Effector memory CD8-positive, alpha-beta T cell (primary cell): ENCODE measurements around the gene TEX47.

ENCODE experiments used
- ATAC-seq: fragments of 150-1000 bp; cut with Tn5 transposase; replicated peaks from 2 replicates; pipeline ENCODE4 v1.10.0; 2021; ENCODE audit warnings: mild to moderate bottlenecking, moderate library complexity
- DNase-seq, 3 experiments: peaks; one replicate each; pipeline ENCODE4 v3.0.0; 2021
- H3K27ac Mint-ChIP-seq, 2 donors: one replicate each; pipeline ENCODE4 v1.8.0; 2022; ENCODE audit warnings: mild to moderate bottlenecking in 2 of 2, mixed read lengths in 2 of 2, moderate library complexity in 2 of 2
- H3K27me3 Mint-ChIP-seq, 2 donors: one replicate each; pipeline ENCODE4 v1.8.0; 2022; ENCODE audit warnings: mixed read lengths in 2 of 2
- H3K36me3 Mint-ChIP-seq: one replicate; pipeline ENCODE4 v1.8.0; 2022; ENCODE audit warnings: mild to moderate bottlenecking, moderate library complexity, mixed read lengths; ENCODE audit not compliant: insufficient read depth
- H3K4me1 Mint-ChIP-seq, 2 donors: one replicate each; pipeline ENCODE4 v1.8.0; 2022; ENCODE audit warnings: low read depth in 2 of 2, mixed read lengths in 2 of 2
- H3K4me3 Mint-ChIP-seq, 2 donors: one replicate each; pipeline ENCODE4 v1.8.0; 2022; ENCODE audit warnings: mild to moderate bottlenecking in 2 of 2, mixed read lengths in 2 of 2, moderate library complexity in 2 of 2
- H3K9me3 Mint-ChIP-seq, 2 donors: one replicate each; pipeline ENCODE4 v1.8.0; 2022; ENCODE audit warnings: mixed read lengths in 2 of 2
- total RNA-seq, 9 experiments: gene quantifications; one replicate each; lab custom pipeline; 2026; lab: John Stamatoyannopoulos, UW

TEX47 gene
- total RNA-seq: 0 to 0.03 (median 0) reads per million in 9 experiments

DNA sequence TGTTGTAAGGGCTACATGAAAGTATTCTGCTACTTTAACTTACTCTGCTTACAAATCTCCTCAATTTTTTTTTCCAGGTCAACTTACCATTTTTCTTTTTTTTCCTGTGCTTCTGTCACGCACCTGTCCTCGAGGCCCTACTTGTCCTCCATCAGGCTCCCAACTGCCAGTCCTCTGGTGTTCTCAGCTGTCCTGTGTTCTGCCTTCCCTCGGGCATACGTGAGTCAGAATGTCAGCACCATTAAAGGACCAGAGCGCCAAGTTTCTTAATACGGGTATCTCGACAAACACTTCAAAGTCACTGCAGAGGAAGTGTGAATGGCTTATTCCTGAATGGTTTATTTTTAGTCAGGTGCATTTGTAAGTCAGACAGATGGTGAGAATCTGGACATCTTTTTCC, at the start of gene TEX47:
Gene TEX47 (minus strand): TSS at position 185 of the 400 bp plus-strand sequence. CDS start 795 bp downstream, outside the sequence.
- Mint-ChIP-seq H3K9me3 (no peaks in the 10 kb centered on the region), H3K27ac (no peak within 1 kb of the TSS), H3K36me3 (no peaks in the 10 kb centered on the region), H3K4me1 (no peaks in the 10 kb centered on the region), H3K4me3 (no peak within 1 kb of the TSS), H3K27me3 (no peaks in the 10 kb centered on the region)
- ATAC-seq: no peak
- no peak for DNase-seq

DNA sequence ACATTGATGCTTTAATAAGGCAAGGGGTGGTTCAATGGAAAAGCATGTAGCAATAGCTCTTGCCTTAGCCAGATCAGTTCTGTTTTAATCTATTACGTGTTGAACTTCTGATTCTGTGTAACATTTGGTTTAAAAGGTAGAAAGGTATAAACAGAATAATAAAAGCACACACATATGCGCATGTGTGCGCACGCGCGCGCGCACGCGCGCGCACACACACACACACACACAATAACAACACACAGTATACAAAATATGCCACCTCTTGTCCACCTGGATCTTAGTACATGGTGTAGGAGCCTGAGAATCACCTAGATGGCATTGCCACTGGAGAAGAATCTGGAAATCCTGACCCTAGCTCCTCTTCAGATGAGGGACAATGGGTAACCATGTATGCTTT, 49.6 kb upstream of the TEX47 start:
- ATAC-seq (no peak), DNase-seq (no peak)
- no peaks in the 10 kb centered on the region for H3K27me3 Mint-ChIP-seq
- H3K36me3 Mint-ChIP-seq: no peaks in the 10 kb centered on the region
- H3K9me3 Mint-ChIP-seq: peaks cover 0 to 6% of the 10 kb centered on the region in 2 donors
- no peaks in the 10 kb centered on the region for H3K4me1 Mint-ChIP-seq
- H3K4me3 Mint-ChIP-seq: no peak overlapping the region
- no peak overlapping the region for H3K27ac Mint-ChIP-seq

GRCh38 chr7:88842201-88842600, 46.7 kb upstream of the TEX47 start:
- H3K36me3 Mint-ChIP-seq: no peaks in the 10 kb centered on the region

GRCh38 chr7:88835147-88835728, 39.7 kb upstream of the TEX47 start:
- no peak overlapping the region for H3K27ac Mint-ChIP-seq
- no peaks in the 10 kb centered on the region for H3K9me3 Mint-ChIP-seq
- H3K36me3 Mint-ChIP-seq: no peaks in the 10 kb centered on the region
- H3K4me3 Mint-ChIP-seq: no peak overlapping the region
- H3K4me1 Mint-ChIP-seq: no peaks in the 10 kb centered on the region
- no peak for DNase-seq
- no peak for ATAC-seq
- H3K27me3 Mint-ChIP-seq: no peaks in the 10 kb centered on the region

More at GRCh38 chr7:88842201-88842600, 46.7 kb upstream of the TEX47 start:
- no peaks in the 10 kb centered on the region for H3K9me3 Mint-ChIP-seq
- H3K4me3 Mint-ChIP-seq: no peak overlapping the region
- H3K4me1 Mint-ChIP-seq: no peaks in the 10 kb centered on the region
- H3K27me3 Mint-ChIP-seq: no peaks in the 10 kb centered on the region
- ATAC-seq (no peak), DNase-seq (no peak)
- no peak overlapping the region for H3K27ac Mint-ChIP-seq

GRCh38 chr7:88826222-88826621, 30.7 kb upstream of the TEX47 start:
- no peak for ATAC-seq
- H3K27me3 Mint-ChIP-seq: no peaks in the 10 kb centered on the region
- no peaks in the 10 kb centered on the region for H3K36me3 Mint-ChIP-seq
- DNase-seq: no peak
- no peaks in the 10 kb centered on the region for H3K4me1 Mint-ChIP-seq
- H3K4me3 Mint-ChIP-seq: no peak overlapping the region
- H3K27ac Mint-ChIP-seq: no peak overlapping the region
- H3K9me3 Mint-ChIP-seq: peaks cover 0 to 6% of the 10 kb centered on the region in 2 donors

GRCh38 chr7:88818552-88818951, 23.0 kb upstream of the TEX47 start:
- Mint-ChIP-seq H3K4me1 (no peaks in the 10 kb centered on the region), H3K4me3 (no peak overlapping the region), H3K27ac (no peak overlapping the region), H3K9me3 (peaks cover 10 to 16% of the 10 kb centered on the region in 2 donors), H3K36me3 (no peaks in the 10 kb centered on the region), H3K27me3 (no peaks in the 10 kb centered on the region)
- ATAC-seq (no peak), DNase-seq (no peak)

GRCh38 chr7:88806280-88807037, 10.9 kb upstream of the TEX47 start:
- Mint-ChIP-seq H3K4me3 (no peak overlapping the region), H3K4me1 (no peaks in the 10 kb centered on the region), H3K9me3 (peaks cover 0 to 2% of the 10 kb centered on the region in 2 donors), H3K27me3 (no peaks in the 10 kb centered on the region), H3K36me3 (no peaks in the 10 kb centered on the region), H3K27ac (no peak overlapping the region)
- ATAC-seq (no peak), DNase-seq (no peak)

GRCh38 chr7:88801046-88801445, 5.5 kb upstream of the TEX47 start:
- Mint-ChIP-seq H3K4me3 (no peak overlapping the region), H3K27me3 (no peaks in the 10 kb centered on the region), H3K27ac (no peak overlapping the region), H3K4me1 (no peaks in the 10 kb centered on the region), H3K36me3 (no peaks in the 10 kb centered on the region), H3K9me3 (peaks cover 0 to 2% of the 10 kb centered on the region in 2 donors)
- DNase-seq: no peak
- no peak for ATAC-seq

- Mint-ChIP-seq H3K4me3 (no peak overlapping the region), H3K4me1 (no peaks in the 10 kb centered on the region), H3K27me3 (no peaks in the 10 kb centered on the region), H3K27ac (no peak overlapping the region), H3K9me3 (no peaks in the 10 kb centered on the region), H3K36me3 (no peaks in the 10 kb centered on the region)
- ATAC-seq (no peak), DNase-seq (no peak)
Measured at GRCh38 chr7:88792361-88792760, 3.2 kb downstream of the TEX47 start.

DNA sequence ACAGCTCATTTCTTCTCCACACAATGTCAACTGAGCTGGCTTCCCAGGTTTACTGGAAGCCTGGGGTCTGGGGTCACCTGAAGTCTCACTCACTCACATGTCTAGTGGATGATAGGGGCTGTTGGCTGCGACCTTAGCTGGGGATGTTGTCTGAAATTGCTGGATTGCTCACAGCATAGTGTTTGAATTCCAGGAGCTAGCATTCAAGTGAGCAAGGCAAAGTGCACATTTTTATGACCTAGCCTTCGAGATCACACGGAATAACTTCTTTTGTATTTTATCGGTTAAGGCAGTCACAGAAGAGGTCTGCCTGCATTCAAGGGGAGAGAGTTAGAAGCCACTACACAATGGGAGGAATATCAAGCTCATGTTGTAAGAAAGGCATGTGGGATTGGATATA, 3.6 kb downstream of the TEX47 start:
- Mint-ChIP-seq H3K36me3 (no peaks in the 10 kb centered on the region), H3K27me3 (no peaks in the 10 kb centered on the region), H3K4me1 (no peaks in the 10 kb centered on the region), H3K4me3 (no peak overlapping the region), H3K27ac (no peak overlapping the region), H3K9me3 (no peaks in the 10 kb centered on the region)
- no peak for DNase-seq
- ATAC-seq: no peak

DNA sequence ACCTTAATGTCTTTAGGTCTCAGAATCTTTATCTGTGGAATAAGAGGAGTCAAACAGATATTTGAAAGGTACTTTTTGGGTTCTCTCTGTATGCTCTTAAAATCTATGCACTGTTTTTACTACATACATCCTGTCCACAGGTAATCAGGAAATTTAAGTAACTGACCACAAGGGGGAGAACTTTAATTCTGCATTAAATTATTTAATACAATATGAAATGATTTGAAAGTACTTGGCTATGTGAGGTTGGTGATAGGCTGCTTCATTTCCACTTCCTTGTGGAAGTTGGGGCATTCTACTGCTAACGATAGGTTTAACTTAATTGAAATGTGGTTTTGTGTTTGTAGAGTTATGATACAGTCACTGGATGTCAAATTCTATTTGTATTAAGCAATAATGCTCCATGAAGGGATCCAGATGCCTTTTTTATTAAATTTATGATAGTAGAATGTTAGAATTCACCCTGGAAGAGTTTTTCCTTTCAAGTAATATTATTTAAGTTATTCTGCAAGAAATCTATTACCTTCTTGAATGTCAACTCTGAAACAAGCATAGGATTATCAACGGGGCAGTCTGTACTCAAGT, 6.0 kb downstream of the TEX47 start:
- H3K4me1 Mint-ChIP-seq: no peaks in the 10 kb centered on the region
- H3K27me3 Mint-ChIP-seq: no peaks in the 10 kb centered on the region
- ATAC-seq (no peak), DNase-seq (no peak)
- no peak overlapping the region for H3K27ac Mint-ChIP-seq
- H3K4me3 Mint-ChIP-seq: no peak overlapping the region
- no peaks in the 10 kb centered on the region for H3K9me3 Mint-ChIP-seq
- H3K36me3 Mint-ChIP-seq: no peaks in the 10 kb centered on the region

DNA sequence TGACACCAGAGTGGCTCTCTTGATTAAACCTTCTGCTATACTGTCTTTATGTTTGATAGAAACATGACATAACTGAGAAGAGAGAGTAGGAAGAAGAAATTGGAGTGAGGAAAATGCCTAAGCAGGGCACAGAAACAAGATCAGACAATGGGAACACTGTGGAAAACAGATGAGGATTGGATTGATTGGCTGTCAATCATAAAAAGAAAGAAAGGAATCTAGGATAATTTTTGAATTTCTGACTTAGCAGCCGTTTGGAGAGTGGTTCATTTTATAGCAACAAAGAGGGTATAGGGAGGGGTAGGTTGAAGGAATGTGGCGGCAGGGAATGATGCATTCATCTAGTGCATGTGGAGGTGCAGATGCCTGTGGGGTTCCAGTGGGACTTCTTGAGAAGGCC, 7.8 kb downstream of the TEX47 start:
- Mint-ChIP-seq H3K36me3 (no peaks in the 10 kb centered on the region), H3K4me3 (no peak overlapping the region), H3K27me3 (no peaks in the 10 kb centered on the region), H3K9me3 (peaks cover 0 to 1% of the 10 kb centered on the region in 2 donors), H3K4me1 (no peaks in the 10 kb centered on the region), H3K27ac (no peak overlapping the region)
- DNase-seq (no peak), ATAC-seq (no peak)

GRCh38 chr7:88775838-88776237, 19.7 kb downstream of the TEX47 start:
- DNase-seq: no peak
- H3K4me3 Mint-ChIP-seq: no peak overlapping the region
- ATAC-seq: no peak
- H3K4me1 Mint-ChIP-seq: no peaks in the 10 kb centered on the region
- no peaks in the 10 kb centered on the region for H3K36me3 Mint-ChIP-seq
- H3K27ac Mint-ChIP-seq: no peak overlapping the region
- no peaks in the 10 kb centered on the region for H3K27me3 Mint-ChIP-seq
- H3K9me3 Mint-ChIP-seq: peaks cover 0 to 2% of the 10 kb centered on the region in 2 donors

- no peak for ATAC-seq
- H3K36me3 Mint-ChIP-seq: no peaks in the 10 kb centered on the region
- no peak overlapping the region for H3K27ac Mint-ChIP-seq
- peaks cover 0 to 2% of the 10 kb centered on the region in 2 donors for H3K9me3 Mint-ChIP-seq
- no peaks in the 10 kb centered on the region for H3K4me1 Mint-ChIP-seq
- DNase-seq: no peak
- no peaks in the 10 kb centered on the region for H3K27me3 Mint-ChIP-seq
- H3K4me3 Mint-ChIP-seq: no peak overlapping the region
Measured at GRCh38 chr7:88772776-88773175, 22.8 kb downstream of the TEX47 start.
